PC-3 (cell line): ENCODE data around the gene SELENOP. TPM values are rescaled to one million over a fixed set of nuclear protein-coding genes. Genes with fewer than 3 reads are reported as not detected.

ENCODE experiments used
- ATAC-seq: fragments of 200-7000 bp; cut with Tn5 transposase; 2 replicates; pipeline ENCODE4 v1.9.1; 2020; ENCODE audit warnings: mild to moderate bottlenecking, moderate library complexity
- Bru-seq: library from RNA; stranded (reverse); fragments of 400-500 nt; gene quantifications from one replicate; lab custom pipeline; 2021; lab: Mats Ljungman, UMichigan
- BruChase-seq, 2 experiments: library from RNA; stranded (reverse); fragments of 400-500 nt; gene quantifications; one replicate each; lab custom pipeline; 2021; lab: Mats Ljungman, UMichigan
- BruUV-seq: library from RNA; stranded (reverse); fragments of 400-500 nt; replicated peaks from 2 replicates; lab custom pipeline; 2021; lab: Mats Ljungman, UMichigan
- CTCF ChIA-PET: fragments of 300-600 bp; sonication (Branson Sonifier 250); formaldehyde crosslinking; loops from one replicate; lab custom pipeline; 2022; ENCODE audit warnings: antibody characterized with exemption; lab: Charles Lee
- POLR2A ChIA-PET: fragments of 300-600 bp; sonication (Branson Sonifier 250); formaldehyde crosslinking; loops from one replicate; lab custom pipeline; 2022; ENCODE audit warnings: antibody characterized with exemption; ENCODE audit not compliant: unreplicated experiment; lab: Charles Lee
- DNase-seq: peaks from one replicate; pipeline ENCODE4 v3.0.0-alpha.2; 2015
- H2AFZ ChIP-seq: fragments of 300-600 bp; sonication (generic); 2 replicates; pipeline ENCODE4 v1.6.0; 2016; ENCODE audit warnings: antibody characterized with exemption, low read length
- H3F3A ChIP-seq: fragments of 300-600 bp; sonication (generic); one replicate; pipeline ENCODE4 v1.6.0; 2017; ENCODE audit warnings: antibody characterized with exemption, low read length, control low read depth, mild to moderate bottlenecking; ENCODE audit not compliant: unreplicated experiment
- H3K27ac ChIP-seq: fragments of 300-600 bp; sonication (generic); 2 replicates; pipeline ENCODE4 v1.5.1; 2016; ENCODE audit warnings: mild to moderate bottlenecking, low read length
- H3K27me3 ChIP-seq: fragments of 300-600 bp; sonication (generic); 2 replicates; pipeline ENCODE4 v1.6.1; 2016; ENCODE audit warnings: low read length, mixed read lengths
- H3K36me3 ChIP-seq: fragments of 300-600 bp; sonication (generic); 2 replicates; pipeline ENCODE4 v1.6.1; 2016; ENCODE audit warnings: low read depth, mixed run types, low read length, mixed read lengths
- H3K4me1 ChIP-seq: fragments of 300-600 bp; sonication (generic); 2 replicates; pipeline ENCODE4 v1.5.1; 2016; ENCODE audit warnings: low read length; ENCODE audit not compliant: insufficient read depth
- H3K4me2 ChIP-seq: fragments of 300-600 bp; sonication (generic); 2 replicates; pipeline ENCODE4 v1.6.0; 2016; ENCODE audit warnings: low read length
- H3K4me3 ChIP-seq: fragments of 300-600 bp; sonication (generic); 2 replicates; pipeline ENCODE4 v1.5.1; 2016; ENCODE audit warnings: mild to moderate bottlenecking, low read length, mixed read lengths
- H3K79me2 ChIP-seq: fragments of 300-600 bp; sonication (generic); 2 replicates; pipeline ENCODE4 v1.6.1; 2017; ENCODE audit warnings: low read length, mixed read lengths
- H3K9ac ChIP-seq: fragments of 300-600 bp; sonication (generic); 2 replicates; pipeline ENCODE4 v1.6.0; 2016; ENCODE audit warnings: mild to moderate bottlenecking, low read length
- H3K9me2 ChIP-seq: fragments of 300-600 bp; sonication (generic); replicated peaks from 2 replicates; pipeline ENCODE4 v1.6.1; 2016; ENCODE audit warnings: mixed run types, low read length, mixed read lengths
- H3K9me3 ChIP-seq: fragments of 300-600 bp; sonication (generic); 2 replicates; pipeline ENCODE4 v1.6.1; 2016; ENCODE audit warnings: low read length, mixed read lengths
- H4K20me1 ChIP-seq: fragments of 300-600 bp; sonication (generic); 2 replicates; pipeline ENCODE4 v1.6.1; 2016; ENCODE audit warnings: low read length, mixed read lengths
- CTCF ChIP-seq: fragments of 300-600 bp; sonication (generic); conservative IDR thresholded peaks from 2 replicates; pipeline ENCODE4 v1.5.1; 2017; ENCODE audit warnings: antibody characterized with exemption, low read depth, mild to moderate bottlenecking, low read length
- EZH2 ChIP-seq: fragments of 300-600 bp; sonication (generic); IDR thresholded peaks from one replicate; pipeline ENCODE4 v1.6.1; 2017; ENCODE audit warnings: antibody characterized with exemption, mild to moderate bottlenecking, low read length; ENCODE audit not compliant: unreplicated experiment
- EZH2phosphoT487 ChIP-seq: fragments of 300-600 bp; sonication (generic); IDR thresholded peaks from 2 replicates; pipeline ENCODE4 v1.6.1; 2018; ENCODE audit warnings: mild to moderate bottlenecking, antibody characterized with exemption, low read length, borderline replicate concordance
- intact Hi-C: fragments of 100-400 bp; cut with micrococcal nuclease; formaldehyde crosslinking; loops from 2 replicates; pipeline ENCODE4 v1.9.0; 2023
- long read RNA-seq: library from polyadenylated mRNA; unstranded; transcript quantifications from one replicate; pipeline ENCODE4 v2.0.0, GENCODE V29; 2021; ENCODE audit not compliant: unreplicated experiment
- total RNA-seq: library from RNA; depleted of rRNA; stranded (reverse); fragments of >200 nt; gene quantifications from 2 replicates; pipeline ENCODE4 v1.2.3, GENCODE V29; 2014; rRNA removed

Gene SELENOP
- total RNA-seq: 3.3 and 3.9 TPM in 2 replicates
- Bru-seq, nascent RNA: percentile 28 among the genes with signal in this experiment
- percentile 34 among the genes with signal in this experiment for BruChase-seq, experiment 1, labeled RNA remaining after a 6-hour chase
- BruChase-seq, experiment 2, labeled RNA remaining after a 2-hour chase: percentile 29 among the genes with signal in this experiment
- long read RNA-seq, transcript SELENOP-214 (5 exons, 2,243 nt): major isoform, 10 of 12 reads
- long read RNA-seq, partial matches to known transcripts: 1 of 12 reads
- long read RNA-seq, other reads (novel, unspliced or antisense): 0 of 12 reads

- no peaks in the 10 kb centered on the region for H4K20me1 ChIP-seq
- DNase-seq (peak; percentile 51), ATAC-seq (peak; percentile 90)
- ChIA-PET POLR2A (no interaction called here), CTCF (no interaction called here)
- no peaks in the 10 kb centered on the region for H3K79me2 ChIP-seq
- H3K9me2 ChIP-seq: no peaks in the 10 kb centered on the region
- TF ChIP-seq EZH2phosphoT487 (no peak), CTCF (no peak), EZH2 (no peak)
- no peaks in the 10 kb centered on the region for H3F3A ChIP-seq
- no TSS peak for BruUV-seq
- H3K4me3 ChIP-seq: no peak within 1 kb of the TSS; the same call in 1 of the 2 replicates
- H3K4me1 ChIP-seq: peaks cover 8% of the 10 kb centered on the region
- 0 out of 2 replicates have a peak within 1 kb of the TSS, but pooled peaks have one; percentile 19 for H3K27ac ChIP-seq
- no peak within 1 kb of the TSS for H3K9ac ChIP-seq
- no peaks in the 10 kb centered on the region for H3K27me3 ChIP-seq
- intact Hi-C loops: no loop called here
- no peaks in the 10 kb centered on the region for H3K9me3 ChIP-seq
- peak within 1 kb of the TSS; percentile 55 for H3K4me2 ChIP-seq
- peak within 1 kb of the TSS; percentile 76 for H2AFZ ChIP-seq
- no peaks in the 10 kb centered on the region for H3K36me3 ChIP-seq
Measured at GRCh38 chr5:42811591-42812446, at the start of gene SELENOP. TSS of gene SELENOP (minus strand) at chr5:42811892. CDS start at chr5:42808353, 3,539 bp downstream.

GRCh38 chr5:42858687-42859086 lies 47.0 kb upstream of the SELENOP start:
- H3K9ac ChIP-seq: no peak overlapping the region
- H3K27me3 ChIP-seq: no peaks in the 10 kb centered on the region
- no peak overlapping the region for H3K27ac ChIP-seq
- no TSS peak for BruUV-seq
- no peaks in the 10 kb centered on the region for H4K20me1 ChIP-seq
- no peak for TF ChIP-seq EZH2phosphoT487
- no peak for TF ChIP-seq EZH2
- no peak for TF ChIP-seq CTCF
- H3K4me3 ChIP-seq: no peak overlapping the region
- peaks cover 3% of the 10 kb centered on the region; the same call in 1 of the 2 replicates for H3K4me1 ChIP-seq
- no peak for DNase-seq
- intact Hi-C loops: no loop called here
- H3F3A ChIP-seq: no peaks in the 10 kb centered on the region
- H3K9me3 ChIP-seq: no peaks in the 10 kb centered on the region
- H3K4me2 ChIP-seq: no peak overlapping the region
- ChIA-PET CTCF (interaction anchor here (0.5 kb wide), 1 partner anchor 631 kb away, joined by 3 read pairs; no protein-coding TSS in a partner anchor), POLR2A (no interaction called here)
- no peaks in the 10 kb centered on the region for H3K36me3 ChIP-seq
- H3K79me2 ChIP-seq: no peaks in the 10 kb centered on the region
- H3K9me2 ChIP-seq: no peaks in the 10 kb centered on the region; the same call in 1 of the 2 replicates
- ATAC-seq: no peak
- peak overlapping the region; percentile 3; the same call in 1 of the 2 replicates for H2AFZ ChIP-seq
